Measurements from ENCODE around the gene AVPR1A.

DNA sequence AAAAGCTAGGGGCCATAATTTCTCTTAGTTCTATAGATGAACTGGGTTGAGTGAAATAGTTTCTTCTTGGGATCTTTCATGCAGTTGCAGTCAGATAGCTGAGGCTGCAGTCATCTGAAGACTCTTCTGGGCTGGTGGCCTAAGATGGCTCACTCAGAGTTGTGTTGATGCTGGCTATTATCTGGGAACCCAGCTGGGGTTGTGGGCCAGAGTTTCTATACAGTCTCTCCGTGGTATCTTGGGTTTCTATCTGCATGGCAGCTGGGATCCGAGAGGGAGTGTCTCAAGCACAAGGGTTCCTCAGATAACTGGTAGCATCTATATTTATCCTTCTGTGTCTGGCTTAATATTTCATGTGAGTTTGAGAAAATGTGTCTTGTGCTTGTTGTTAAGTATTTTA lies 21.1 kb downstream of the AVPR1A start:
- TF ChIP-seq EZH2phosphoT487 (IDR thresholded peaks at IDR 0.05; ENCODE audit: insufficient read depth, low read depth) (no peak), EZH2 (IDR thresholded peaks at IDR 0.05; ENCODE audit: insufficient read depth, poor library complexity, severe bottlenecking) (no peak)
